DND-41 (cell line): ENCODE measurements around the gene SNRNP48.

ENCODE experiments used
- ATAC-seq: fragments of 200-7000 bp; cut with Tn5 transposase; 3 replicates; pipeline ENCODE4 v1.9.1; 2021; ENCODE audit warnings: low read depth; ENCODE audit not compliant: insufficient read depth
- DNase-seq: peaks from one replicate; pipeline ENCODE4 v3.0.0-alpha.2; 2020
- H2AFZ ChIP-seq: 2 replicates; pipeline ENCODE4 v1.6.0; 2012; ENCODE audit warnings: low read depth, low read length
- H3K27ac ChIP-seq: 2 replicates; pipeline ENCODE4 v1.5.1; 2012; ENCODE audit warnings: low read length, inconsistent platforms
- H3K27me3 ChIP-seq: fragments of 200-600 bp; sonication (generic); 2 replicates; pipeline ENCODE4 v1.6.0; 2012; ENCODE audit warnings: low read length, mild to moderate bottlenecking, inconsistent platforms; ENCODE audit not compliant: insufficient read depth, poor library complexity
- H3K36me3 ChIP-seq: 2 replicates; pipeline ENCODE4 v1.5.1; 2012; ENCODE audit warnings: low read length, inconsistent platforms; ENCODE audit not compliant: insufficient read depth
- H3K4me1 ChIP-seq: 2 replicates; pipeline ENCODE4 v1.5.1; 2012; ENCODE audit warnings: mild to moderate bottlenecking, low read length; ENCODE audit not compliant: insufficient read depth
- H3K4me2 ChIP-seq: 2 replicates; pipeline ENCODE4 v1.6.0; 2012; ENCODE audit warnings: mild to moderate bottlenecking, moderate library complexity, low read length, inconsistent platforms; ENCODE audit not compliant: insufficient read depth
- H3K4me3 ChIP-seq, 2 experiments: fragments of 200-600 bp in 1 of 2; shearing (Covaris generic) in 1 of 2; 2 replicates each; pipeline ENCODE4 v1.5.1; 2012 to 2016; ENCODE audit warnings: inconsistent platforms in 2 of 2, low read length in 2 of 2, mild to moderate bottlenecking in 2 of 2, low read depth in 1 of 2, moderate library complexity in 1 of 2
- H3K79me2 ChIP-seq: 2 replicates; pipeline ENCODE4 v1.6.0; 2012; ENCODE audit warnings: low read length, inconsistent platforms; ENCODE audit not compliant: insufficient read depth
- H3K9ac ChIP-seq: 2 replicates; pipeline ENCODE4 v1.6.0; 2012; ENCODE audit warnings: low read depth, mild to moderate bottlenecking, inconsistent platforms, low read length, moderate library complexity
- H3K9me3 ChIP-seq: 2 replicates; pipeline ENCODE4 v1.5.1; 2012; ENCODE audit warnings: low read length, moderate library complexity, mild to moderate bottlenecking, inconsistent platforms; ENCODE audit not compliant: insufficient read depth, severe bottlenecking
- H4K20me1 ChIP-seq: 2 replicates; pipeline ENCODE4 v1.6.0; 2012; ENCODE audit warnings: low read length; ENCODE audit not compliant: insufficient read depth
- EZH2 ChIP-seq: IDR thresholded peaks from 3 replicates; pipeline ENCODE4 v1.6.1; 2012; ENCODE audit warnings: borderline replicate concordance, low read depth, mild to moderate bottlenecking, moderate library complexity, low read length, inconsistent platforms; ENCODE audit not compliant: severe bottlenecking
- TF ChIP-seq, protein P1 (sequence below): IDR thresholded peaks from 2 replicates; pipeline ENCODE4 v1.5.1; 2012; ENCODE audit warnings: borderline replicate concordance, low read length, moderate library complexity, mild to moderate bottlenecking; ENCODE audit not compliant: poor library complexity, severe bottlenecking; ENCODE audit errors: extremely low read depth

Gene SNRNP48

GRCh38 chr6:7572213-7572943 is 17.6 kb upstream of the SNRNP48 start:
- H3K27ac ChIP-seq: no peak overlapping the region
- peaks cover 49% of the 10 kb centered on the region for H3K27me3 ChIP-seq
- no peaks in the 10 kb centered on the region for H3K4me1 ChIP-seq
- DNase-seq (no peak), ATAC-seq (no peak)
- H3K9ac ChIP-seq: no peak overlapping the region
- no peak overlapping the region for H3K4me2 ChIP-seq
- no peak for TF ChIP-seq EZH2
- TF ChIP-seq, protein P1, sequence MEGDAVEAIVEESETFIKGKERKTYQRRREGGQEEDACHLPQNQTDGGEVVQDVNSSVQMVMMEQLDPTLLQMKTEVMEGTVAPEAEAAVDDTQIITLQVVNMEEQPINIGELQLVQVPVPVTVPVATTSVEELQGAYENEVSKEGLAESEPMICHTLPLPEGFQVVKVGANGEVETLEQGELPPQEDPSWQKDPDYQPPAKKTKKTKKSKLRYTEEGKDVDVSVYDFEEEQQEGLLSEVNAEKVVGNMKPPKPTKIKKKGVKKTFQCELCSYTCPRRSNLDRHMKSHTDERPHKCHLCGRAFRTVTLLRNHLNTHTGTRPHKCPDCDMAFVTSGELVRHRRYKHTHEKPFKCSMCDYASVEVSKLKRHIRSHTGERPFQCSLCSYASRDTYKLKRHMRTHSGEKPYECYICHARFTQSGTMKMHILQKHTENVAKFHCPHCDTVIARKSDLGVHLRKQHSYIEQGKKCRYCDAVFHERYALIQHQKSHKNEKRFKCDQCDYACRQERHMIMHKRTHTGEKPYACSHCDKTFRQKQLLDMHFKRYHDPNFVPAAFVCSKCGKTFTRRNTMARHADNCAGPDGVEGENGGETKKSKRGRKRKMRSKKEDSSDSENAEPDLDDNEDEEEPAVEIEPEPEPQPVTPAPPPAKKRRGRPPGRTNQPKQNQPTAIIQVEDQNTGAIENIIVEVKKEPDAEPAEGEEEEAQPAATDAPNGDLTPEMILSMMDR: no peak
- no peaks in the 10 kb centered on the region for H3K79me2 ChIP-seq
- no peak overlapping the region for H2AFZ ChIP-seq
- no peaks in the 10 kb centered on the region for H3K9me3 ChIP-seq
- H4K20me1 ChIP-seq: no peaks in the 10 kb centered on the region
- no peaks in the 10 kb centered on the region for H3K36me3 ChIP-seq
- H3K4me3 ChIP-seq: no peak overlapping the region

- Histone ChIP-seq H3K27me3 (peaks cover 55% of the 10 kb centered on the region), H3K4me1 (no peaks in the 10 kb centered on the region), H3K79me2 (no peaks in the 10 kb centered on the region), H3K36me3 (no peaks in the 10 kb centered on the region), H2AFZ (no peak overlapping the region), H3K9ac (no peak overlapping the region), H3K27ac (no peak overlapping the region), H3K4me2 (no peak overlapping the region), H3K4me3 (no peak overlapping the region), H3K9me3 (no peaks in the 10 kb centered on the region), H4K20me1 (no peaks in the 10 kb centered on the region)
- TF ChIP-seq EZH2: no peak
- TF ChIP-seq, protein P1: no peak
- no peak for DNase-seq
- no peak for ATAC-seq
Measured at GRCh38 chr6:7574500-7574899, 15.5 kb upstream of the SNRNP48 start.

DNA sequence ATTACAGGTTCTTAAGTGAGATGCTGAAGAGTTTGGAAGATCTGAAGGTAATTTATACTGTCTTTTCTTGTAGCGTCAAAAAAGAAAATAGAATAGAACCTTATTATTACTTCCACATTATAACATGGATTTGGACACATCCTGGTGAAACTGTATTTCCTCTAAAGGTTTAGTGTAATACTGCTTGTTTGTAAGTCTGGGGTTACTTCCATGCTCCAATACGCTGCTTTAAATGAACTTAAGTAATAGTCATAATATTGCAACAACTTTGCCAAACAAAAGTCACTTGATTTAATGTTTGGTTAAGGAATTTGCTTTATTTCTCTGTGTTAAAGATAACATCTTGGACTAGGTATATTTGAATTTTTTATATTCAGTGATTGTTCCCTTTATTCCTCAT is 11.5 kb upstream of the SNRNP48 start:
- Histone ChIP-seq H3K9ac (no peak overlapping the region), H3K4me3 (no peak overlapping the region), H3K79me2 (no peaks in the 10 kb centered on the region), H4K20me1 (no peaks in the 10 kb centered on the region), H3K36me3 (no peaks in the 10 kb centered on the region), H3K27me3 (peaks cover 53% of the 10 kb centered on the region), H3K4me1 (no peaks in the 10 kb centered on the region), H3K9me3 (no peaks in the 10 kb centered on the region), H3K4me2 (no peak overlapping the region), H2AFZ (no peak overlapping the region), H3K27ac (no peak overlapping the region)
- no peak for ATAC-seq
- no peak for DNase-seq
- TF ChIP-seq, protein P1: no peak
- TF ChIP-seq EZH2: no peak

GRCh38 chr6:7578931-7579330 is 11.1 kb upstream of the SNRNP48 start:
- H3K9ac ChIP-seq: no peak overlapping the region
- no peak overlapping the region for H2AFZ ChIP-seq
- DNase-seq (no peak), ATAC-seq (no peak)
- H3K9me3 ChIP-seq: no peaks in the 10 kb centered on the region
- no peaks in the 10 kb centered on the region for H3K79me2 ChIP-seq
- no peaks in the 10 kb centered on the region for H4K20me1 ChIP-seq
- no peaks in the 10 kb centered on the region for H3K4me1 ChIP-seq
- peaks cover 51% of the 10 kb centered on the region for H3K27me3 ChIP-seq
- no peak overlapping the region for H3K4me2 ChIP-seq
- H3K27ac ChIP-seq: no peak overlapping the region
- H3K36me3 ChIP-seq: no peaks in the 10 kb centered on the region
- H3K4me3 ChIP-seq: no peak overlapping the region
- no peak for TF ChIP-seq EZH2
- TF ChIP-seq, protein P1: no peak
